Glutamatergic neuron (in vitro differentiated cells): ENCODE data around the gene DCUN1D2. TPM values are rescaled to one million over a fixed set of nuclear protein-coding genes. Genes with fewer than 3 reads are reported as not detected.

Experiments
- DNase-seq: peaks from one replicate; pipeline ENCODE4 v3.0.0; 2022
- H3K27ac Mint-ChIP-seq: one replicate; pipeline ENCODE4 v1.8.0; 2020; ENCODE audit warnings: mild to moderate bottlenecking, mixed read lengths, inconsistent platforms; ENCODE audit not compliant: unreplicated experiment
- H3K27me3 Mint-ChIP-seq: one replicate; pipeline ENCODE4 v1.8.0; 2020; ENCODE audit warnings: mild to moderate bottlenecking, moderate library complexity, mixed read lengths, inconsistent platforms; ENCODE audit not compliant: unreplicated experiment
- H3K36me3 Mint-ChIP-seq: one replicate; pipeline ENCODE4 v1.8.0; 2020; ENCODE audit warnings: mild to moderate bottlenecking, mixed read lengths, inconsistent platforms; ENCODE audit not compliant: unreplicated experiment
- H3K4me1 Mint-ChIP-seq: one replicate; pipeline ENCODE4 v1.8.0; 2020; ENCODE audit warnings: mild to moderate bottlenecking, low read depth, mixed read lengths, inconsistent platforms; ENCODE audit not compliant: unreplicated experiment
- H3K4me3 Mint-ChIP-seq: one replicate; pipeline ENCODE4 v1.8.0; 2020; ENCODE audit warnings: mild to moderate bottlenecking, mixed read lengths, inconsistent platforms; ENCODE audit not compliant: unreplicated experiment
- H3K9me3 Mint-ChIP-seq: one replicate; pipeline ENCODE4 v1.8.0; 2020; ENCODE audit warnings: mild to moderate bottlenecking, moderate library complexity, mixed read lengths, inconsistent platforms; ENCODE audit not compliant: unreplicated experiment
- CTCF ChIP-seq: fragments of 200-600 bp; sonication (generic); IDR thresholded peaks from one replicate; pipeline ENCODE4 v1.5.0; 2021; ENCODE audit not compliant: partially characterized antibody, unreplicated experiment
- total RNA-seq: library from RNA; stranded (reverse); fragmentation: NEBNext Ultra II Directional; extraction: Animal tissue kit (Norgen Biotek cat#: 25700); gene quantifications from one replicate; pipeline ENCODE4 v1.2.1, GENCODE V29; 2021; ENCODE audit not compliant: unreplicated experiment

DCUN1D2 gene
- total RNA-seq, 1 donor from 2014 or later = 97.7 TPM

GRCh38 chr13:113498905-113499304 is 8.4 kb upstream of the DCUN1D2 start:
- no peak for TF ChIP-seq CTCF
- no peak for DNase-seq
- no peak overlapping the region for H3K4me3 Mint-ChIP-seq
- H3K36me3 Mint-ChIP-seq = no peaks in the 10 kb centered on the region
- H3K9me3 Mint-ChIP-seq = peaks cover 1% of the 10 kb centered on the region
- peaks cover 2% of the 10 kb centered on the region for H3K27me3 Mint-ChIP-seq
- H3K27ac Mint-ChIP-seq = no peak overlapping the region
- peaks cover 18% of the 10 kb centered on the region for H3K4me1 Mint-ChIP-seq

DNA sequence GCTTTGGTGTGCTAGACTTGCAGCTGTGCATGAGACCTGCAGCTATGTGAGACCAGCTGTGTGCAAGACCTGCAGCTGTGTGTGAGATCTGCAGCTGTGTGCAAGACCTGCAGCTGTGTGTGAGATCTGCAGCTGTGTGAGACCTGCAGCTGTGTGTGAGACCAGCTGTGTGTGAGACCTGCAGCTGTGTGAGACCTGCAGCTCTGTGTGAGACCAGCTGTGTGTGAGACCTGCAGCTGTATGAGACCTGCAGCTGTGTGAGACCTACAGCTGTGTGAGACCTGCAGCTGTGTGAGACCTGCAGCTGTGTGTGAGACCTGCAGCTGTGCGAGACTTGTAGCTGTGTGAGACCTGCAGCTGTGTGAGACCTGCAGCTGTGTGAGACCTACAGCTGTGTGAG is 6.7 kb upstream of the DCUN1D2 start:
- Mint-ChIP-seq H3K27ac (no peak overlapping the region), H3K4me1 (peaks cover 20% of the 10 kb centered on the region), H3K9me3 (peaks cover 1% of the 10 kb centered on the region), H3K27me3 (peaks cover 2% of the 10 kb centered on the region), H3K36me3 (no peaks in the 10 kb centered on the region), H3K4me3 (no peak overlapping the region)
- DNase-seq = no peak
- no peak for TF ChIP-seq CTCF

DNA sequence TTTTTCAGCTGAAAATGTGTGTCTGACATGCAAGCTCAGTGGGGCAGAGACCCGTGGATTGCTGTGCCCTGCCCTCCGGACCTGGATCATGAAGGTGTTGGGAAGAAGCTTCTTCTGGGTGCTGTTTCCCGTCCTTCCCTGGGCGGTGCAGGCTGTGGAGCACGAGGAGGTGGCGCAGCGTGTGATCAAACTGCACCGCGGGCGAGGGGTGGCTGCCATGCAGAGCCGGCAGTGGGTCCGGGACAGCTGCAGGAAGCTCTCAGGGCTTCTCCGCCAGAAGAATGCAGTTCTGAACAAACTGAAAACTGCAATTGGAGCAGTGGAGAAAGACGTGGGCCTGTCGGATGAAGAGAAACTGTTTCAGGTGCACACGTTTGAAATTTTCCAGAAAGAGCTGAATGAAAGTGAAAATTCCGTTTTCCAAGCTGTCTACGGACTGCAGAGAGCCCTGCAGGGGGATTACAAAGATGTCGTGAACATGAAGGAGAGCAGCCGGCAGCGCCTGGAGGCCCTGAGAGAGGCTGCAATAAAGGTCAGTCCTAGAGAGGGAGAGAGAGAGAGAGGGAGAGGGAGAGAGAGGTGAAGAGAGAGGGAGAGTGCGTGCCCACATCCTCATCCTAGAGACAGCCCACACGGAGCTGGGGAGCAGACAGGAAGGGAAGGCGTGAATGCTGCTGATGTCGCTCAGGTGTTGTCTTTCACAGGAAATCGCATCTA is 5.1 kb upstream of the DCUN1D2 start:
- H3K27me3 Mint-ChIP-seq = peaks cover 4% of the 10 kb centered on the region
- no peaks in the 10 kb centered on the region for H3K36me3 Mint-ChIP-seq
- DNase-seq = peak; percentile 58
- H3K4me1 Mint-ChIP-seq = peaks cover 20% of the 10 kb centered on the region
- H3K4me3 Mint-ChIP-seq = peak overlapping the region; percentile 81
- TF ChIP-seq CTCF = no peak
- peaks cover 4% of the 10 kb centered on the region for H3K9me3 Mint-ChIP-seq
- peak overlapping the region; percentile 70 for H3K27ac Mint-ChIP-seq

DNA sequence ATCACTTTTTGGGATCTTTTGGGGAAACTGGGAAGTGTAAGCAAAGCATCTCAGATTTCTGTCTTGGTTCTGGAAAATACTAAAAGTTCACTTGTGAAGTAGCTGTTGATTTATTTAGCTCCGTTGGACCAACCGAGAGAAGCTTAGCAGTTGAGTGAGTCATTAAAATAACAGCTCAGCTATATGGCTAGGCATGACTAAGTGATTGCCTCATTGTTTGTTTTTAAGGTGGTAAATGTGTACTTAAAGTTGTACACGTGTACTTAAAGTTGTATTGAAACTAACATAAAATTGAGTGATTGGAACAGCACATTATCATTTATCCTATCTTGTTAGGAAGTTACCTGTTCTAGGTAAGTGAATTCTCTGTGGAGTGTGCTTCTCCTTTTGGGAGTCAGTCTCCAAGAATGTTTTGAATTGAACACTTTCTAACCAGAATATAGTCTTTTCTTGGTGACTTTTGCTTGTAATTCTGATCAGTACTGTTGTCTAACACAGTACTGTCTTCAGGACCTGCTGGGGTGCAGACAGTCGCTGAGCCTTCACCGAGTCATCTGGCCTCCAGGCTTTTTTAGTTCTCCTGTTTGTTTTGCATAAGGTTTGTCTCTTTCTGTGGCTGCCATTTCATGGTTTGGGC is 2.9 kb upstream of the DCUN1D2 start:
- no peak overlapping the region for H3K27ac Mint-ChIP-seq

More for the DNA sequence above, 2.9 kb upstream of the DCUN1D2 start:
- peak overlapping the region; percentile 34 for H3K4me3 Mint-ChIP-seq
- H3K27me3 Mint-ChIP-seq = peaks cover 16% of the 10 kb centered on the region
- no peak for TF ChIP-seq CTCF
- peaks cover 11% of the 10 kb centered on the region for H3K9me3 Mint-ChIP-seq
- DNase-seq = no peak
- peaks cover 31% of the 10 kb centered on the region for H3K4me1 Mint-ChIP-seq
- H3K36me3 Mint-ChIP-seq = peaks cover 4% of the 10 kb centered on the region
